GM19452 (cell line): ENCODE measurements around the gene OSBPL5.

Experiments used
- ATAC-seq: cut with Tn5 transposase; IDR thresholded peaks from one replicate; pipeline ENCODE4 v1.9.1; 2021; ENCODE audit not compliant: unreplicated experiment

Gene OSBPL5

GRCh38 chr11:3152471-3153110 lies 12.5 kb downstream of the OSBPL5 start:
- no peak for ATAC-seq

DNA sequence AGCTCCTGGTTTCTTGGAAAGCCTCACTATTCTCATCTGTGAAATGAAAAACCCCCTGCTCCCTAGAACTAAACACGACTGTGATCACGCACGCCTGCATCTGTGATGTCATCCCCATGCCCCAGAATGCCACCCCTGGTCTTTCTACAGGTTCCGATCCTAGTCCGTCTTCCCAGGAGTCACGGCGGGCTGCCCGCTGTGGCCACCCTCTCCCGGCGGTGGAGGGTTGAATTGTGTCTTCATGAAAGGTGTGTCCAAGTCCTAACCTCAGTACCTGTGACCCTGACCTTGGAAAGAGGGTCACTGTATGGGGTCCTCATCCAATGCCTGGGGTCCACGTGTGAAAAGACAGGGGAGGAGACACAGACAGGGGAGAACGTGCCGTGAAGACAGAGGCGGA lies 14.4 kb downstream of the OSBPL5 start:
- ATAC-seq = no peak

DNA sequence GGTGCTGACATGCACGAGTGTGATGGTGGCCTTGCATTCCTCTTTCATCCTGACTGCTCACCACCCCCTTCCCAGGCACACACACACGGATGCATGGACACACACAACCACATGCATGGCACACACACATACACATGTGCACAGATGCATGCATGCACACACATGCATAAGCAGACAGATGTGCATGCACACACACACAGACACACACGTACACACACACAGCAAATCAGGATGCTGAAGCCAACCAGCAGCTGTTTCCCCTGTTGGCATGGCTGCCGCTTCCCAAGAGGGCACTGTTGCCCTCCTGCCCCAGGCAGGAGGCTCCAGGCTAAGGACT lies 15.3 kb downstream of the OSBPL5 start:
- ATAC-seq = no peak

DNA sequence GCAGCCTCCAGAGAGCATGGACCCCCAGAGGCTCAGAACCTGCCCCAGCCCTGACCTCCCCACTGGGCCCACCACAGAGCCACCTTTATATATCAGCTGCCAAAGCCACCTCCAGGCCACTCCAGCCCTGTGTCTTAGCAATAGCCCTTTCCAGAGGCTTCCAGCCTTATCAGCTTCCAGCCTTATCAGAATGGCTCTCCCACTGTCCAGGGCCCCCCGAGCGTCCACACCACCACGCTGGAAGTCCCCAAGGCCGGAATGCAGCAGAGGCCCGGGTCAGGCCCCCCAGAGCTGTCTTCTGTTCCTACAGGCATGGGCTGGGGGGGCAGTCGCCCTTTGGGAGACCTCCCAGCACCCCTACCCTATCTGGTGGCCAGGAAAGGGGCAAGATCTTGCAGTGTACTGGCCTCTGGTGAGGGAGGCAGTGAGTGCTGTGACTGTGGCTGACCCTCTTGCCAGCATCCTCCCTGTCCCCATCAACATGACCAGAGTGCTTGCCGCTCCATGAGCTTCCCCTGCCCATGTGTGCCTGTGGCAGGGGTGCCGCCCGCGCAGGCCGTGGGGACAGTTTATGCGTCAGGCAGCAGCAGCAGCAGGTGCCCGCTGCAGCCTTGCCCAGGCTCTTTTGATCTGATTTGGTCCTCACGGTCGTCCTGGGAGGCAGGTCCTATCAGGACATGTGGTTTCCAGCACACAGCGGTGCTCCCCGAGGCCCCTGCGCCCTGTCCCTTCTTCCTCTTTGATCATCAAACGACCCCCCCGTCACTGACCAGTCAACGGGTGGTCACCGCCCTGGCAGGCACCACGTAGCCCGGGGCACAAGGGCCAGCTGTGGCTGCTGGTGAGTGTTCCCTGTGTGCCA lies 15.9 kb downstream of the OSBPL5 start:
- ATAC-seq = no peak

DNA sequence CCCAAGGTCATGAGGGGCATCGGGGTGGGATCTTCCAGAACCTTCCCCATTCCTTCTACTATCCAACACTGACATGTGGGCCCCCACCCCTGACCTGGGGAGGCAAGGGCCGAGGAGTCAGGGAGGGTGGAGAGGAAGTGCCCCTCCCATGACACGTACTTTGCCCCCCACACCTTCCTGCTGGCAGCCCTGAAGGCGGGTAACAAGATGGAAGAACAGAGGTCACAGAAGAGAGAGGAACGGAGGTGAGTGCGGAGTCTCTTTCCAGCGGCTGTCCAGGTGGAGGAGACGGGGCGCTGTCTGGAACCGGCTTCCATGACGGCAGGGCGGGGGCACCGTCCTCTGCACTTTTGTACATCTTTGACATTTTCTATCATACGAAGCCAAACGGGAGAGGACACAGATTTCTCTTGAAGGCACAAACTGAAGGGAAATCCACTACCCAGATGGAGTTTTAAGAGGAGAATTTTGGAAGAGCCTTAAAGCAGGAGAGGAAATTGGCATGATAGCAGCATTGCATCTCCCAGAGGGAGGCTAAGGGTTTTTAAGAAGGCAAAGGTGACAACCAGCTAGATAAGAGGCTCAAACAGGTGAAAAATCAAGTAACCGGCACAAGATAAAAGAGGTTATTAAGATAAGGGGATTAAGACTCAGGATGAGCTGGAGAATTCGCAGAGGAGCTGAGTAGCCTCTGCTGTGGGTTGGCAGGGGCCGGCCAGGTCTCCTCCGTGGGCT lies 16.7 kb downstream of the OSBPL5 start:
- ATAC-seq = no peak

GRCh38 chr11:3147626-3148025 lies 17.5 kb downstream of the OSBPL5 start:
- no peak for ATAC-seq

- ATAC-seq = no peak
These were observed 17.9 kb downstream of the OSBPL5 start for GRCh38 chr11:3147257-3147619.

- no peak for ATAC-seq
These were observed 18.4 kb downstream of the OSBPL5 start for GRCh38 chr11:3146612-3147256.

GRCh38 chr11:3145206-3145520 lies 19.9 kb downstream of the OSBPL5 start:
- no peak for ATAC-seq

GRCh38 chr11:3144296-3145205 lies 20.6 kb downstream of the OSBPL5 start:
- no peak for ATAC-seq

GRCh38 chr11:3143136-3143880 lies 21.8 kb downstream of the OSBPL5 start:
- no peak for ATAC-seq

DNA sequence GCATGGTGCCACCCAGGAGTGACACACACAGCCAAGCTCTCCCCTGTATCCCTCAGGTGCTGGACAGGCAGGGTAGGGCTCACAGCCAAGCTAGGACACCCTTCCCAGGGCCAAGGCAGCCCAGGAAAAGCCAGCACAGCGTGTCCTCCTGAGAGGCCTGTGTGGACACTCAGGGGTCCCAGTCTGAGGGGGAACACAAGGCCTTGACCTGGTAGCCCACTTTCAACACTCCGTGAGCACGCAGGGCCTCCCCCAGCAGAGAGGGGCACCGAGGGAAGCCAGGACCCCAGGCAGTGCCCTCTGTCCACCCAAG lies 24.9 kb downstream of the OSBPL5 start:
- no peak for ATAC-seq

DNA sequence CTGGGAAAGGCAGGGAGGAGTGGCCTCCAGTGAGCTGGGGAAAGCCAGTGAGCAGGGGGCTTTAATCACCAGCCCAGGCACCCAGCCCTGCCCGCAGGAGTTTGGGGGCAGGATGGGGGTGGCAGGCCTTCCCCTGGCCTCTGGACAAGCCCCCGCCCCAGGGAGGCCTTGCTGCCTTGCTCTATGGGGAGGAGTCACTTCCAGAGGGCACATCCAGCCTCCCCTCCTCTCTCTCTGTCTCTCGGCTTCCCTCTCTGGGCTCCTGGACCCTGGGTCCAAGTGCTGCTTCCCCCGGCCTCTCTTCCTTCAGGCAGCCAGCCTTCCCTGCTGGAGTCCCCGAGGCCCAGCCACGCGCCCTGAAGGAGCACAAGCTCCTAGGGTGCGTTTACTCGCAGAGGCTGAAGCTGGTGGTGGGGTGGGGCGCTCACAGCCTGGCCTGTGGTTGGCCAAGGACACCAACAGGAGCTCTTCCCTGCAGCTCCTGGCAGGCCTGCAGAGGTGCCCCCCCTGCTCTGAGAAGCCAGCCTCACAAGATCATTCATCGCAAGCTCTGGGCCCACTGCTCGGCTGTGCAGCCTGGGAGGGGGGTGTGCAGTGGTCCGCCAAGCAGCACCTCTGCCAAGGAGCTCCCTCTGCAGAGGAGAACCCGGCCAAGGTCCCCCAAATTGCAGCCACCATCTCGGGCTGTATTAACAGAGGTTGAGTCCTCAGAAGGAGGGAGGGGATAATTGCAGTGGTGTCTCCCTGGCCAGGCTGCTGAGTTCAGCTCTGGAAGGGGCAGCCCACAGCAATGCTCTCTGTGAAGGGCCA lies 25.4 kb downstream of the OSBPL5 start:
- ATAC-seq = no peak

DNA sequence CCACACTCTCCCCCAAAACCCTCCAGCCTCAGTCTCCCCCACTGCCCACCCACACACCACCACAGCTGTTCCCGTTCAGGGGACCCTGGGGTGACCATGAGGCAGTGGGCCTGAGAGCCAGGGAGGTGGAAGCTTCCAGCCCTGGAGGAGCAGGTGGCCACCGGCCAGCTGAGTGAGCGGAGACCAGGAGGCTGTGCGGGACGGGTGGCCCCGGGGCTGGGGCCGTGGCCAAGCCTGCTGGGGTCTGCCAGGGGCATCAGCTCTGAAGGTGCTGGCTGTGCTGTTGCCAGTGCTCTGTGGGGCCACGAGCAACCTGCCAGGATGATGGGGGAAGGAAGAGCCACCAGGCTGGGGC lies 26.0 kb downstream of the OSBPL5 start:
- ATAC-seq = no peak

- ATAC-seq = no peak
These were observed 26.7 kb downstream of the OSBPL5 start for GRCh38 chr11:3138178-3139085.

GRCh38 chr11:3137486-3138177 lies 27.5 kb downstream of the OSBPL5 start:
- ATAC-seq = no peak

DNA sequence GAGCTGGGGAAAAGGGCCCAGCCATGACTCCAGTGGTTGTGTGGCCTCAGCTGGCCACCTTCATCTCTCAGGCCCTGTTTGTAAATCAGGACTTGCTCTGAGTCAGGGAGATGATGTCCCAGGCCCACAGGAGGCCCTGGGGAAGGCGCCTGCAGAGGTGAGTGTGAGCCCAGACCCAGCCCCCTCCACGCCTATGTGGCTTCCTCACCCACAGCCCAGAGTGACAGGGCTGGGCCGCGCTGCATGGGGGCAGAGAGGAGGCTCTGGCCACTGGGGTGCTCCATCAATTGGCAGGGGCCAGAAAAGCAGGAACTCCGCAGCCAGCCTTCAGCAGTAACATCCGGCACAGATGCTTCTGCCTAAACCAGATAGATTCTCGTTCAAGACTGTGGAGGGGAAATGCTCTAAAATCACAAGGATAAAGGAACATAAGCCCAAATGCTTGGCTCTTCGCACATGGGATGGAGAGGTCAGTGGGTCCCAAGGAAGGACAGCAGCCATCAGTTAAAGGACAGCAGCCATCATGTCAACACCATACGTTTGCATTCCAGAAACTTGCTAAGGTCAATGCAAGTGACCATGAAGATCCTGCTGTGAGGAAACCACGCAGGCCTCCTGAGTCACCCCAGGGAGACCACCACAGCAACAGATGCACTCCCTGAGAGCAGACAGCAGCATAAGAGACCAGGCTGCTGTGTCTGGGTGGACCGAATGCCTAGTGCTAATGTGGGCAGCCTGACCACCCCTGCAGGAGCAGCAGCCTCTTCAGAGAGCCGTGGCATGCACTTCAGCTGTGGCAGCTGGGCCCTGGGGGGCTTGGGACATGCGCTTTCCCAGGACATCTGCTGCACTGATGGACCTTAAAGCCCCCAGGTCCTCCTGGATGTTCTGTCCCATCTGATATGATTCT lies 28.3 kb downstream of the OSBPL5 start:
- no peak for ATAC-seq
